G401.6 (cell line): ENCODE results near the gene MSH2.

Experiments used
- FAIRE-seq: peaks from 2 replicates; lab custom pipeline; 2012; peaks lifted over from hg19 to GRCh38; lab: Jason Lieb, UNC

Gene MSH2

DNA sequence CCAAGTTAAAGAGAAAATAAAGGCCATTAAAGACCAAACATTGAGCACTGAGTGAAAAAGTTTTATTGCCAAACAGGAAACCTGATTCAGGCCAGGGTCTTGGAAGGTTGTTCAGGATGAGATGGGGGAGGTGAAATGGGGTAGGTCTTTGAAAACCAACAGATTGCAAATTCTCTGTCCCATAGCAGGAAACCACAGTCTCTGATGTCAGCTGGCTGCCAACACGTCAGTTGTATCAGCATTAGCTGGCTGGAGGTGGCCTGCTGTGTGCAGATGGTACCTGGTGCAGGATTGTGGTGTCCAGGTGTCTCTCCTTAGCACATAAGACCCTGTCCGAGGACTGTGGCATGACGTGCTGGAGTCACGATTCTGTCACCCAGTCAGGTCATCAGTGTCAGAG is 106.3 kb downstream of the MSH2 start:
- no peak for FAIRE-seq

DNA sequence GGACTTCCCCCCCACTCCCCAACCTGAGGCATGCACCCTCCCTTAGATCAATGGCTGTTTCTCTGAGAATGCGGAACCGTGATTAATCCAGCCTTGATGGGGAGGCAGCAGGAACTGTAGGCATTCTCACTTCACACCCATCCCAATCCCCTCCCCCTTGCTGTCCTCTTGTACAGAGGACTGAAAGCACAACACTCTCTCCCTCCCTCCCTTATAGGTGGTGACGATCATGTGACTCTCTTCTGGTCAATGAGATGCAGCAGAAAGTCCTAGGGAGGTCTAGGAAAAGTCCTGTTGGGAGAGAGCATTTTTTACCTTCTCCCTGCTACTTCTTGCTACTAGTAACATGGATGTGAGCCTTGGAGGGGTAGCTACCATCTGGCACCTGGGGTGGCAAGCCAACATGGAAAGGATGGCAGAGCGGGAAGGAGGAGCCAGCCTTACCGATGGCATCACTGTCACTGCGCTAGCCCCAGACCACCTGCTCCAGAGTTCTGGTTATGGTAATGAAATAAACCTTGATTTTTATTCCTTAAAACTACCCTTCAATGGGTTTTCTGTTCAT is 106.9 kb downstream of the MSH2 start:
- no peak for FAIRE-seq

DNA sequence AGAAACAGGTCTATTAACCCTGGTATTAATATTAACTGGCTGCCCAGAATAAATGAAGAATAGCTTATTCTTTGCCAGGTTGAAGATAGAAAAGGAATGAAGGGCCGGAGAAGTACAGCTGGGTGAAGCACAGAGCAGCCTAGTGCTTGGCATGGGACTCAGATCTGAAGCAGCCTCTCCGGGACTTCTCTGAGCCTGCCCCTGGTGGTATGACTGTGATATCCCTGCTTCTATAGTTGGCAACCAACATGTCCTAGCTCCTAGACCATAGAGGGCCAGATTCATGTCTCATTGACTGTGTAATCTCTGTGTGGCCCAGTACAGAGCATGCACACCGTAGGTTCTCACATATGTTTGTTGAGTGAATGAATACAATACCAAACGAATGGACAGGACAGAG is 107.8 kb downstream of the MSH2 start:
- no peak for FAIRE-seq

DNA sequence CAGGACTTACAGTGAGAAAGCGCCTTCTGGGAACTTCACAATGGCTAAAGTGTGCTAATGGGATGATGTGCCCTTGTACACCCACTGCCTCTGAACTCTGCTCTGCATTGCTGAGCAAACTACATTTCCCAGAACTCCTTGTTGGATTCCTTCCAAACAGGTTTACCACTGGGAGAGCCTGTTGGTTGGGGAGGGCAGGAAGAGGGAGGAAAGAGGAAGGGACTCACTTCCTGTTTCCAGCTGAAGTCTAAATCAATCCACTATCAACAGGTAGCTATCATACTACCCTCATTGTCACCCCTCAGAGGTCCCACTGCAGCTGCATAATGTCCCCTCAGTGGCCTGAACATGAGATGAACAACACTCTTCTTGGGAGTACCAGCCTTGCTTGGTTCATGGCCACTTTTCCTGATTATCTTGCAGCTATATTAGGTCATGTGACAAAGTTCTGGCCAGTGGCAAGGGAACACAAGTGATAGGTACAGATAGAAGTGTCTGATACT is 109.7 kb downstream of the MSH2 start:
- no peak for FAIRE-seq

DNA sequence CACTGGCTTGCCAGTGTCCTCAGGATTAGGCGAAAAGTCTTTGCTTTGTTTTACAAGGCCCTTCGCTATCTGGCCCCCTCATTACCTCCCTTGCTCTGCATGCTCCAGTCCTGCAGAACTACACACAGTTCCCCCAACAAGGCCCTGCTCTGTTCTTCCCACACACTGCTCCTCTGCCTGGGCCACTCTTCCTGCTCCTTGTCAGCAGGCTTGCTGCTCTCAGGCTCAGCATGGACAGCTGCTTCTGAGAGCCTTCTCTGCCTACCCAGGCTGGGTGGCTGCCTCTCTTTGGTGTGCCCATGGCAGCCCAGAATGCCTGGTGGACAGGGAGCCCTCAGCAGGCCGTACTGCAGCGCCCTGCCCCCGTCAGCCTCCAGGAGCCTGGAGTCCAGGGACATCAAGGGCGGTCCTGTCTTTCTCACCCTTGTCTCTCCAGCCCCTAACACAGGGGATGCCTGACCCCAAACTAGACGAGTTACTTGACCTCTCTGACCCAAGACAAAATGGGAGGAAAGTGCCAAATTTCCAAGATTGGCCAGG is 111.1 kb downstream of the MSH2 start:
- no peak for FAIRE-seq

DNA sequence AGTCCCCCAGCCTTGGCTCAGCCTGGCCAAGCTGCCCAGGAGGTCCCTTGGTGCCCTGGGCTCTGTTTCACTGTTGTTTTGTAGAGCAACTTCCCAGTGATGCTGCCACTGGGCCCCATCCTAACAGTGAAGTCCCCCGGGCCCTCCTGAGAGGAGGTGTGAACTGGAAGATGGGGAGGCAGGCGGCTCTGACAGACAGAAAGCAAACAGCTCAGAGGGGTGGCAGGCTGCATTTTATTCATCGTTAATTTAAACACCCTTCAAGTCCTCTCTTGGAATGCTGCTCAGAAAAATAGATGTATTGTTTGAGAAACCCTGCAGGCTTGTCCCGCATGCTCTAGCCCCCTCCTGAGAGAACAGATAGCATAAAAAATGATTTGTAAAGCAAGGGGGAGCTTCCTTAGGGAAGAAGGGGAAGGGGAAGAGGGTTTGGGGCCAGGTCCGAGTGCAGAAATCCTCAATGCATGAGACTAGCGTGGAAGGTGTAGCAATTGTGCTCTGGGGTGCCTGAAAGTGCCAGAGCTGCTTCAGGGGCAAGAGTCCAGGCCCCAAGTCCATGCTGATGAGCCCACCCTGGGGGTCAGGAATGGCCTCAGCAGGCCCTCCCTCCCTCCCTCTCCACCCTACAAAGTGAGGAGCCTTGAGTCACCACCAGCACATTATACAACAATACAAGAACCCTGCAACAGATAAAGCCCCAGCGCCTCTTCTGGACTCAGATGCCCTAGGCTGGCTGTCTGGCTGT is 113.6 kb downstream of the MSH2 start:
- FAIRE-seq = no peak

DNA sequence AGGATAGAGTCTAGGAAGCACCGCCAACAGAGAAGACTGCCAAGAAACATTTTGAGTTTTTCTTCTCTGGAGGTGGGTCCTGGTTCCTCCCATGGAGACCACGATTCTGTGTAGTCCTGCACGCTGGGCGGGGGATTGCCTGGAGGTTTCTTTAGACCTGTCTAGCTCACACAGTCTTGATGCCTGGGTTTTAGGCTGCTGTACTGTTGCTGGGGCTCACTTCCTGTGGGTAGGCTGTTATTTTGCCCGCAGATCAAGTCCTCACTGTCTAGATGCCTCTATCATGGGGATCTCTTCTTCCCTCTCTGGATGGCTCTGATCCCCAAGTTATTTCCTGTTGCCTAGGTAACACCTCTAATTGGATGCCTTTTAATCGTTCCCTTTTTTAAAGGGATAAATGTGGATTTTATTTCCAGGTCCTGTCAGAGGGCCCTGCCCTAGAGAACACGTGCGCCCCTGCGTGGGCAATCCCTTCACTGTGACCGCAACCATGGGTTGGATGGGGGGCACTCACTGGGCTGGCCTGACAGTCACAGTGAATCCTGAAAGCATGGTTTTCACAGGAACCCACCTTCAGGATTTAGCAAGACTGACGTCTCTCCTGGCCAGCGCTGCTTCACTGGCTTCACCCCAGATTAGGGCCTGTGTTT is 115.7 kb downstream of the MSH2 start:
- no peak for FAIRE-seq

DNA sequence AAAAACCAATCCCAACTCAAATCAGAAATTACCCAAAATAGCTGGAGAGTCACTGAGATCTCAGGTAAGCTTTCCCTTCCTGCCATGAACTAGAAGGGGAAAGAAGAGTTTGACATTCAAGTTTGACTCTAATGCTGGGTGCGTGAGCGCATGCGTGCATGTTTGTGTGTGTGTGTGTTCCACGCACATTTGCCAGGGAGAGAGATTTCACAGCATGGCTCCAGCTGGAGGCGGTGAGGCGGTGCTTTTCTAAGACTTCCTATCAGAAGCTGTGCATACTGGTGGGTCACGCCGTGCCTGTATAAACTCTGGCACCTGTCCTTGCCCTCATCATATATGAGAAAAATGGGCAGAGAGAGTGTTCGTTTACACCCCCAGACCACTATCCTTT is 116.2 kb downstream of the MSH2 start:
- FAIRE-seq = no peak

DNA sequence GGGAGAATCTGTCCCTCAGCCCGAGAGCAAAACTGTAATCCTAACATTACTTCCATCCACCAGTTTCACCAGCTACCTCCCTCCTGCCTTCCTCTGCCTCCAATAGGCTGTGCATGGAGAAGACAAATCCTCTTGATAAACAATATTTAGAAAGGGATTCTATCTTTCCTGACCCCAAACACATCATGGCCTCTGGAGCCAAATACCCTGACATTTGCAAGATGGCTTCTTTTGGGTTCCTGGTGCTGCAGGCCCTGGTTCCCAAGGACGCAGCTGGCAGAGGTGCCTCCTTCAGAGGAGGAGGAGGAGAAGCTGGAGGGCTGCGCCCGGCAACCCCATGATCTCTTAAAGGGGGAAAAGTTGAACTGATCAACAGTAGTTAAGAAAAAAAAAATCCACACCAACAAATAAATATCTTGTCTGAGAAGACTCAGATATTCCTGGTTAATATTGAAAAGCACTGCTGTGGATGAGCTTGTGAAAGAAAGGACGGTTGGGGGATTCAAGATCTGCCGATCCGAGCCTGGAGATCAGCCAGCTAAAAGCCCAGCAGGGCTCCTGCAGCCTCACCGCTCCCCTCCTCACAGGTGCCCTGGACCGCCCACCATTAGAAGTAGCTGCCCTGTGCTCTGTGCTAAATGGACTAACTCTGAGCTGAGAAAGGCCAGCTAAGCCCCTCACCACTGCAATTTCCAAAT is 116.8 kb downstream of the MSH2 start:
- FAIRE-seq = no peak

DNA sequence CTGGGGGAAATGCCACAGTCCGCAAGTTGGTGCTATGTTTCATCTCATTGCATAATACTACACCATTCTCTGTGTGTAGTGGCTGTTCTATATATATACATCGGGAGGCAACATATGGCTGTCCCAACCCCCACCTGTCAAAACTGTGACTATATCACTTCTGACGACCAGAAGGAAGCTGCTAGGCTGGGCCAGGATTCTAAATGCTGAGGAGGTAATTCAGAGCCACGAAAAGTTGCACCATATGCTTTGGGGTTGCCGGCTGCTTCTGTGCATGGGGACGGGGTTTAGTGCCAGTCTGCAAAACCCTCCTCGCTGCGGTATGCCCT is 117.3 kb downstream of the MSH2 start:
- FAIRE-seq = no peak

DNA sequence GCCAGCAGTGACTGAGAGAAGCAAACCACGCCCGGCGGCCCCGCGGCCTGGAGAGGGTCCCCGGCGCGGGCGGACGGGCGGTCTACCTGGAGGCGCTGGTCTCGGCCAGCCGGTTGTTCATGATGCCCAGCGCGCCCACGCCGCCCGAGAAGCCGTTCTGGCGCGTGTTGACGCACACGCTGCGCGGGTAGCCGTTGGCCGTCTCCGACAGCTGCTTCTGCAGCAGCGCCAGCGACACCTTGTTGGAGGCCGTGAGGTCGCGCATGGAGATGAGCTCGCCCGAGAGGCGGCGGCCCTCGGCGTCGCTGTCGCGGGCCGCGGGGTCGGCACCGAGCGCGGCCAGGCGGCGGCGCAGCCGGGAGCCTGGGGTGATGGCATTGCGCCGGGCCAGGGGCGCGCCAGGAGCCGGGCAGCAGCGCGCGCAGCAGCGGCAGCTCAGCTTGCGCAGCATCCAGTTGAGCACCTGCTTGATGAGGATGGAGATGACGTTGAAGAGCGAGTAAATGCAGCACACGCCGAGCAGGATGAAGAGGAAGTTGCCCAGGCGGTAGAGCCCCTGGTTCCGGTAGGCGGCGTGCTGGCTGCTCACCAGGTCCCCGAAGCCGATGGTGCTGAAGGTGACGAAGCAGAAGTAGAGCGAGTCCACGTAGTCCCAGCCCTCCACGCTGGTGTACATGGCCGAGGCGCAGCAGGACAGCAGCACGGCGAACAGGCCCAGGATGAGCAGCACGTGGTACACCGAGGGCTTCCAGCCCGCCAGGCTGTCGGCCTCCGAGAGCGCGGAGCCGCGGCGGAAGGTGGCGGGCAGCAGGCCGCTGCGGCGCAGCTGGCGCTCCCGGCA is 118.1 kb downstream of the MSH2 start:
- no peak for FAIRE-seq

DNA sequence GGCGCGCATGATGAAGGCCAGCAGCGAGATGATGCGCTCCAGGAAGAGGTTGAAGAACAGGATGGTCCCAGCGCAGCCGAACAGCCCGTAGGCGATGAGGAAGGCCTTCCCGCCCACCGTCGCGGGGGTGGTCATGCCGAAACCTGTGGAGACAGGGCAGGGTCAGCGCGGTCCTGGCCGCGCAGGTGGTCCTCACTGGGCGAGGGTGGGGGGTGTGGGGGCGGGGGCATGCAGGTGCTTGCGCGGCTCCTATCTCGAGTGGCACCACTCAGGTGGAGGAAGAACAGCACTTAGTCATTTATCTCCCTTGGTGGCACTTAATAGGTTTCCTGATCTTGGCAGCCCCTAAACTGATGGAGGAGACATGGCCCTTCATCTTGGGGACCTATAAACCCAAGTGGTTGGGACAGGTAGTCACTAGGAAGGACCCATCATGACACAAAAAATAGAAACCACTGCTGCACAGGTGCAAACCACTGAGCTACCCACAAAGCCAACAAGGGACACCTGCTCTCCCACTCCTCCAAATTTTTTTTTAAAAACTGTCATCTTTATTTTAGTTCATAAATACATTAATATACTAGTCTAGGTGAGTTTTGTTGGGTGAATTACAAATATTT is 118.8 kb downstream of the MSH2 start:
- FAIRE-seq = no peak

DNA sequence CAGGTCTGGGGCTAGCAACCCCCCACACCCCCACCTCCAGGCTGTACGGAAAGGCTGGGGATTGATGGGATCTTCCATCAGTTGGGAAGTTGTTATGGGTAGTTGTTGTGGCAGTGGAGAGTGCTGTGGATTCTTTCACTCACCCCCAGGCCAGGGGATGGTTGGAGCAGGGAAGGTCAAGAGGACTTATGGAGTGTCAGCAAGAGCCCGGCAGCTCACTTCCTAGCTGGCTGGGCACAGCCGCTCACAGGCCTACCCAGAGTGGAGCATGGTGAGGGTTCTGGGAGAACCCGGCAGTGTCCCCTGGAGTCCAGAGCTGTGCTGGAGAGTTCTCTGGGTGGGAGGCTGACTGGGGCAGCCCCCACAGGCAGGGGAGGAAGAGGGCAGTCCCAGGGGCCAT is 122.2 kb downstream of the MSH2 start:
- FAIRE-seq = no peak

DNA sequence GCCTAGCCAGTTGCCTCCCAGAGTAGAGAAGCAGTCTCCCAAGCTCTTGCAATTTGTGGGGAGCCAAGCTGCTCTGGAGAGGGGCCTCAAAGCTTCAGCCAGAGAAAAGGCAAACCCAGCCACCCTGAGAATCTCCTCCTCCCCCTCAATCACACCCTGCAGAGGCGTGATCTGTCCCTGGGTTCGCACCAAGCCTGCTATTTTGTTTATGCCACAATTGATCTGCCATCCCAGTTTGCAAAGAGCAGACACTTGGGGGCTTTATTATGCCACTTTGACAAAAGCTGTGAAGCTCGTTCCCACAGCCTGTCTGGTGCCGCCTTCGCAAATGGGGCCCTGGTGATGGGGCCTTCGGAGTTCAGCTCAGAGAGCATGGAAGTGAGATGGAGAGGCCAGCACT is 125.5 kb downstream of the MSH2 start:
- no peak for FAIRE-seq

DNA sequence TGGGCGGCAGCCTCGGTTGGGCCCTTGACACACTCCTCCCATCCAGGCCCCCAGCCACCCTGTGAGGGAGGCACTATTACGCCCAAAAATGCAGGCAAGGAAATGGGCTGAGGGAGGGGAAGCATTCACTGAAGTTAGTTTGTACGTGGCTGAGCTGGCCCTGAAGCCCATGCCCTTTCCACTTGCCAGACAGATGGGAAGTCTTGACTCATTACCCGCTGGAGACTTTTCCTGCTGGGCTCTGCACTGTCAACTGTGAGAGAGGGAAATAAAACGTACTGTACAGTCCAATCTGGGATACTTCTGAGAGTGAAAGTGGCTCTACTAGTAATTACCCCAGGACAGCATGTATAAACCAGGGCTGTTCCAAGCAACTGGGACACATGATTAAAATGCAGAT is 125.9 kb downstream of the MSH2 start:
- no peak for FAIRE-seq

DNA sequence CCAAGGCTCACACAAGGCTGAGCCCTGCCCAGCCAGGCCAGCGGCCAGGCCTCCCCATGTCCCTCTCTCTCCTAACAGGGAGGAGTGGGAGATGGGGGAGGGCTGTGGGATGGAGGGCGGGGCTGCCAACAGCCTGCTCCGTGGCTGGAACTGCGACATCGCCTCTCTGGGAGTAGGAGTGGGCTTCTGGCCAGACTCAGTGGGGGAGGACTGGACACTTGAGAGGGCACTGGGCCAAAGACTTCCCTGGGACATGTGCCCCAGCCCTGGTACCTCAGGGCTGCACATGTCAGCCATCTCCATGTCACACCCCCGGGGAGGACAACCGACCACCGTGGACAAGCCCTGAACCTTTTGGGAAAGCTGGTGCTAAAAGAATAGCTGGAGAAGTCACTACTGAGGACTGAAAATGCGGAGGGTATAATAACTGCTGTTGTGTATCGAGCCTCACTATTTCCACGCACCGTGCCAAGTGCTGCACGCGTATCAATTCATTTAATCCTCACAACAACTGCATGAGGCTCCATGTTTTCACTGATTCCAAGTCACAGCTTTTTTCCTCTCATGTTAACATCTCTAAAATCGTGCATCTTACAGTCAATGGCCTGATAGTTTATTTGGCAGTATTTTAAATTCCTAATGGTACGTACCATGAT is 127.3 kb downstream of the MSH2 start:
- no peak for FAIRE-seq

DNA sequence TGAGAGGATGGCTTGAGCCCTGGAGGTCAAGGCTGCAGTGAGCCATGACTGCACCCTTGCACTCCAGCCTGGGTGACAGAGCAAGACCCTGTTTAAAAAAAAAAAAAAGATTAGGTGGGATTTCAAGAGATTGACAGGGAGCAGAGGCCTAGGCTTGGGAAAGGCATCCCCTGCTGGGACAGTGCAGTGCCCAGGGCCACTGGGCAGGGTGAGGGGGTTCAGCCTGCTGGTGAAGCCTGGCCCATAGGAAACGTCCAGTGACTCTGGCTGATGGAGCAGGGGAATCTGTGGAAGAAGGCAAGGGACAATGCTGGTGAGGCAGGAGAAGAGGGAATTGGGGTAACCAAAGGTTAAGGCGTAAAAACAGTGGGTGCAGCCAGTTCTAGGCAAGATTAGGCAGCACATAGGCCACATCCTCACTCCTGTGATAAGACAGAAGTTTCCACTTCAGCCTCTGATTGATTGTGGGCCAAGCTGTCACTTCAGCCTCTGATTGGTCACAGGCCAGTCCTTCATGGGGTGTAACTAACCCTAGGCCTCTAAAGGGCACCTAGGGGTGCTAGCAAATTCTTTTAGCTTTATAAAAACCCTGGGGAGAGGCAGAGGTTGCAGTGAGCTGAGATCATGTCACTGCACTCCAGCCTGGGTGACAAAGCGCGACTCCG is 128.6 kb downstream of the MSH2 start:
- no peak for FAIRE-seq
